ENCODE data around the gene VAX1. TPM values are rescaled to one million over a fixed set of nuclear protein-coding genes. Genes with fewer than 3 reads are reported as not detected.

VAX1 gene
- total RNA-seq, 2 experiments from 2014 or later: not detected

DNA sequence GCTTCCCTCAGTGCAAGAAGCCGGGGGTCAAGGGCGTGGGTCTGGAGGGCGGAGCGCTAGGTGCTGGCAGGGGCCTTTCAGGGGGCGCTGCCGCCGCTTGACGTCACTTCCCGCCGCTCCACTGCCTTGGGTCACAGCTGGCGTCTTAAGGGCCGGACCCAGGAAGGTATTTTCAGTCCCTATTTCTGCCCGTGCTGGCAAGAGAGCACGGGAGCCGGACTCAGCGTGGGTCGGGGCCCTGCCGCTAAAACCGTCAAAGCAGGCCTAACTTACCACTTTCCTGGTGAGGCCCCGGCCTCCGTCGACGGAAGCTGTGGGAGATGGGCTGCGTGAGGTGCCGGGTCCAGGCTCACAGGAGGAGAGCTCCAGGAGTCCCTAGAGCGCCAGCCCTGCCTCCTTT lies 12.0 kb downstream of the VAX1 start:
- Histone ChIP-seq H3K9me3 (ENCODE audit: control insufficient read depth in 1 of 2, insufficient read depth in 1 of 2, low read length in 2 of 2) (peaks cover 0 to 9% of the 10 kb centered on the region in 2 experiments), H3K4me1 (ENCODE audit: insufficient read depth, low read length) (peaks cover 4% of the 10 kb centered on the region), H3K4me3 (ENCODE audit: low read length) (no peak overlapping the region), H3K36me3 (ENCODE audit: insufficient read depth, low read length) (no peaks in the 10 kb centered on the region), H3K27me3 (ENCODE audit: control insufficient read depth in 1 of 2, insufficient read depth in 2 of 2, low read length in 2 of 2) (peaks cover 26 to 33% of the 10 kb centered on the region in 2 experiments), H3K27ac (ENCODE audit: low read depth in 1 of 2, low read length in 2 of 2) (no peak overlapping the region)
- H3K9me3 Mint-ChIP-seq: no peaks in the 10 kb centered on the region
- peaks cover 4% of the 10 kb centered on the region for H3K4me1 Mint-ChIP-seq (ENCODE audit: low read depth)
- H3K27ac Mint-ChIP-seq: no peak overlapping the region
- TF ChIP-seq, protein P1, sequence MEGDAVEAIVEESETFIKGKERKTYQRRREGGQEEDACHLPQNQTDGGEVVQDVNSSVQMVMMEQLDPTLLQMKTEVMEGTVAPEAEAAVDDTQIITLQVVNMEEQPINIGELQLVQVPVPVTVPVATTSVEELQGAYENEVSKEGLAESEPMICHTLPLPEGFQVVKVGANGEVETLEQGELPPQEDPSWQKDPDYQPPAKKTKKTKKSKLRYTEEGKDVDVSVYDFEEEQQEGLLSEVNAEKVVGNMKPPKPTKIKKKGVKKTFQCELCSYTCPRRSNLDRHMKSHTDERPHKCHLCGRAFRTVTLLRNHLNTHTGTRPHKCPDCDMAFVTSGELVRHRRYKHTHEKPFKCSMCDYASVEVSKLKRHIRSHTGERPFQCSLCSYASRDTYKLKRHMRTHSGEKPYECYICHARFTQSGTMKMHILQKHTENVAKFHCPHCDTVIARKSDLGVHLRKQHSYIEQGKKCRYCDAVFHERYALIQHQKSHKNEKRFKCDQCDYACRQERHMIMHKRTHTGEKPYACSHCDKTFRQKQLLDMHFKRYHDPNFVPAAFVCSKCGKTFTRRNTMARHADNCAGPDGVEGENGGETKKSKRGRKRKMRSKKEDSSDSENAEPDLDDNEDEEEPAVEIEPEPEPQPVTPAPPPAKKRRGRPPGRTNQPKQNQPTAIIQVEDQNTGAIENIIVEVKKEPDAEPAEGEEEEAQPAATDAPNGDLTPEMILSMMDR (IDR thresholded peaks at IDR 0.05): no peak
- ChIA-PET CTCF (no interaction called here), POLR2A (no interaction called here)
- H3K36me3 Mint-ChIP-seq (ENCODE audit: low read depth): no peaks in the 10 kb centered on the region
- H3K27me3 Mint-ChIP-seq: peaks cover 62% of the 10 kb centered on the region
- intact Hi-C loops (cut with DNase I, micrococcal nuclease): no loop called here
- ATAC-seq (ENCODE audit: poor library complexity) (no peak), DNase-seq (no peak)
- H3K4me3 Mint-ChIP-seq: no peak overlapping the region

DNA sequence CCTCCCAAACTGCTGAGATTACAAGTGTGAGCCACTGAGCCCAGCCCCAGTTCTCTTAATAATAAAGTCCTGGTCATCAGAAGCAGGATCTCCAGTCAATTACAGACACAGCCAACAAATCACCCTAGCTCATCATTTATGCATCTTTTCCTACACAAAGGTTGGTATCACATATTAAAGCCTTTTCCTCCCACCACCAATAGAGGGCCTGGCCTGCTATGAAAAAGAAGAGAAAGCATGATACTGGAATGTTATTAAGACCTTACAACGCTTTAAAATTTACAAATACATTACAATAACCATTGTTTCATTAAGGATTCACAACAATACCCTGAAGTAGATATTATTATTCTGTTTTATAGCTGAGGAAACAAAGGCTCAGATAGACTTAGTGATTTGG lies 25.9 kb downstream of the VAX1 start:
- no peaks in the 10 kb centered on the region for H3K36me3 ChIP-seq (ENCODE audit: insufficient read depth, low read length)
- Mint-ChIP-seq H3K9me3 (no peaks in the 10 kb centered on the region), H3K4me1 (ENCODE audit: low read depth) (no peaks in the 10 kb centered on the region), H3K27ac (no peak overlapping the region), H3K4me3 (no peak overlapping the region), H3K27me3 (peaks cover 66% of the 10 kb centered on the region), H3K36me3 (ENCODE audit: low read depth) (no peaks in the 10 kb centered on the region)
- H3K27ac ChIP-seq (ENCODE audit: low read depth in 1 of 2, low read length in 2 of 2): no peak overlapping the region
- ChIA-PET POLR2A (no interaction called here), CTCF (no interaction called here)
- TF ChIP-seq, protein P1 (IDR thresholded peaks at IDR 0.05): no peak
- H3K27me3 ChIP-seq (ENCODE audit: control insufficient read depth in 1 of 2, insufficient read depth in 2 of 2, low read length in 2 of 2): peaks cover 0 to 4% of the 10 kb centered on the region in 2 experiments
- no peaks in the 10 kb centered on the region for H3K4me1 ChIP-seq (ENCODE audit: insufficient read depth, low read length)
- intact Hi-C loops (cut with DNase I, micrococcal nuclease): no loop called here
- no peak overlapping the region for H3K4me3 ChIP-seq (ENCODE audit: low read length)
- no peak for DNase-seq
- no peak for ATAC-seq (ENCODE audit: poor library complexity)
- H3K9me3 ChIP-seq (ENCODE audit: control insufficient read depth in 1 of 2, insufficient read depth in 1 of 2, low read length in 2 of 2): no peaks in the 10 kb centered on the region

DNA sequence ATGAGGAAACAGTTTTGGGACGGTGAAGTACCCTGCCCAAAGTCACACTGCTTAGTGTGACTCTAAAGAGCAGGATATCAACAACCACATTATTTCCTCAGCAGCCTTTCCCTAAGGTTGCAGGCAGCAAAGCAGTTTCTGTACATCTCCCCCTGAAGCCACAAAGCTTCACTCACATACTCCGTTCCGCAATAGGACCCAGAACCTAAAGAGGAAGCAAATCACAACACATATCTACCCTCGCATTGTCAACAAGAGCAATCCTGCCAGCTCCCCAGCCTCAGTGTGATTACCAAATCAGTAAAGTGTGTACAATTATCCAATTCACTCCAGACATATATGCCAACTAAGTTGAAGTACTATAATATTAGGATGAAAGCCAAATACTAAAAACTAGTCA lies 30.8 kb downstream of the VAX1 start:
- DNase-seq (no peak), ATAC-seq (ENCODE audit: poor library complexity) (no peak)
- H3K27me3 Mint-ChIP-seq: peaks cover 43% of the 10 kb centered on the region
- H3K27me3 ChIP-seq (ENCODE audit: control insufficient read depth in 1 of 2, insufficient read depth in 2 of 2, low read length in 2 of 2): no peaks in the 10 kb centered on the region
- no peaks in the 10 kb centered on the region for H3K36me3 ChIP-seq (ENCODE audit: insufficient read depth, low read length)
- intact Hi-C loops (cut with DNase I, micrococcal nuclease): no loop called here
- H3K27ac Mint-ChIP-seq: no peak overlapping the region
- no peaks in the 10 kb centered on the region for H3K9me3 Mint-ChIP-seq
- no peak overlapping the region for H3K4me3 Mint-ChIP-seq
- no peaks in the 10 kb centered on the region for H3K4me1 Mint-ChIP-seq (ENCODE audit: low read depth)
- TF ChIP-seq, protein P1 (IDR thresholded peaks at IDR 0.05): no peak
- no peaks in the 10 kb centered on the region for H3K36me3 Mint-ChIP-seq (ENCODE audit: low read depth)
- CTCF ChIA-PET: no interaction called here
- POLR2A ChIA-PET: no interaction called here
- H3K9me3 ChIP-seq (ENCODE audit: control insufficient read depth in 1 of 2, insufficient read depth in 1 of 2, low read length in 2 of 2): no peaks in the 10 kb centered on the region
- H3K4me3 ChIP-seq (ENCODE audit: low read length): no peak overlapping the region
- no peaks in the 10 kb centered on the region for H3K4me1 ChIP-seq (ENCODE audit: insufficient read depth, low read length)
- no peak overlapping the region for H3K27ac ChIP-seq (ENCODE audit: low read depth in 1 of 2, low read length in 2 of 2)
